Heart left ventricle (tissue), 16 donors: ENCODE results near the gene RNF38. TPM values are rescaled to one million over a fixed set of nuclear protein-coding genes. Genes with fewer than 3 reads are reported as not detected.

Experiments used
- ATAC-seq, 4 donors: fragments of 200-7000 bp; cut with Tn5 transposase; one replicate each; pipeline ENCODE4 v1.9.1; 2020 to 2022; ENCODE audit warnings: moderate library complexity in 4 of 4, mild to moderate bottlenecking in 3 of 4, moderate number of reproducible peaks in 1 of 4
- DNase-seq, 5 donors: peaks; one replicate each; pipeline ENCODE4 v3.0.0-alpha.2; 2020
- H3K27ac ChIP-seq, 12 donors: fragments of 200-600 bp; sonication (generic) in 4 of 12; one replicate each; pipeline versions ENCODE4 v1.5.0 to v1.8.0; 2016 to 2022; ENCODE audit warnings: mild to moderate bottlenecking in 2 of 12
- H3K27me3 ChIP-seq, 9 donors: fragments of 200-600 bp; sonication (generic) in 2 of 9; one replicate each; pipeline versions ENCODE4 v1.5.1 to v1.8.0; 2016 to 2022; ENCODE audit warnings: mild to moderate bottlenecking in 3 of 9
- H3K36me3 ChIP-seq, 9 donors: fragments of 200-600 bp; sonication (generic) in 2 of 9; one replicate each; pipeline versions ENCODE4 v1.5.0 to v1.8.0; 2018 to 2022; ENCODE audit warnings: mild to moderate bottlenecking in 2 of 9
- H3K4me1 ChIP-seq, 12 donors: fragments of 200-600 bp; sonication (generic) in 4 of 12; one replicate each; pipeline versions ENCODE4 v1.5.0 to v1.8.0; 2016 to 2022; ENCODE audit warnings: mild to moderate bottlenecking in 3 of 12
- H3K4me3 ChIP-seq, 12 donors: fragments of 200-600 bp; sonication (generic) in 4 of 12; one replicate each; pipeline versions ENCODE4 v1.5.0 to v1.8.0; 2017 to 2022; ENCODE audit warnings: mild to moderate bottlenecking in 9 of 12, moderate library complexity in 4 of 12
- H3K9me3 ChIP-seq, 12 donors: fragments of 200-600 bp; sonication (generic) in 4 of 12; one replicate each; pipeline versions ENCODE4 v1.5.0 to v1.8.0; 2016 to 2022; ENCODE audit warnings: mild to moderate bottlenecking in 1 of 12
- CTCF ChIP-seq, 12 donors: fragments of 200-600 bp; sonication (generic) in 4 of 12; IDR thresholded peaks; one replicate each; pipeline versions ENCODE4 v1.5.0 to v1.8.0; 2018 to 2022; ENCODE audit warnings: antibody characterized with exemption in 12 of 12, mild to moderate bottlenecking in 5 of 12
- POLR2A ChIP-seq, 2 donors: fragments of 450-650 bp; IDR thresholded peaks; one replicate each; pipeline ENCODE4 v1.6.1; 2017; ENCODE audit warnings: antibody characterized with exemption in 2 of 2, mild to moderate bottlenecking in 2 of 2, moderate library complexity in 2 of 2
- WGBS, 4 donors: extraction: QIAGEN DNeasy Blood & Tissue Kit in 2 of 4; methylation state at CpG; one replicate each; pipeline versions ENCODE4 v1.1.5 to v1.1.7; 2013 to 2018; 5-methylcytosine and 5-hydroxymethylcytosine counted together
- intact Hi-C, 10 donors: fragments of 100-400 bp; cut with DNase I; formaldehyde crosslinking; loops; one replicate each; pipeline versions ENCODE4 v1.11.1 to v1.14.2; 2022
- polyA plus RNA-seq, 2 donors: library from polyadenylated mRNA; stranded (reverse); fragments of 200-250 nt; gene quantifications; one replicate each; pipeline ENCODE4 v1.2.3, GENCODE V29; 2013
- total RNA-seq, 9 donors: library from RNA; depleted of rRNA in 2 of 9; stranded (reverse); fragments of >200 nt in 2 of 9; fragmentation: NEBNext Ultra II Directional in 3 of 9; extraction: Animal tissue kit (Norgen Biotek cat#: 25700) in 3 of 9; gene quantifications; one replicate each; pipeline versions ENCODE4 v1.1.0 to v1.2.4, GENCODE V29; 2016 to 2023
- donor health status: ischemic (EF 13 %, LVEDD 7.1; RV severe dilation, severe dysfunction).
- donor health status: healthy with polysubstance abuse.
- donor health status: DM: no; HTN: yes; CAD: no.
- donor health status: DM: no; HTN: no; CAD: no.
- donor health status: ischemic (EF 25% LVEDD 6.9; RV normal size, moderate dysfunction).
- donor health status: ischemic (EF 25% LVEDD 5.7; RV mildly dilated, moderate dysfunction).
- donor health status: healthy.
- donor health status: DM: yes; HTN: yes; CAD: no.
- donor health status: ischemic (EF 35%, LVEDD 5.7; RV mildly dilated, moderate dysfunction).
- donor health status: nonischemic (EF 11% LVEDD 7.7; RV severe dilation, severe dysfunction).
- donor health status: DM: yes; HTN: yes; CAD: no.
- donor health status: PGD.
- donor health status: ischemic (EF 29% LVEDD 5.4; RV normal size, mild dysfunction).
- donor health status: nonischemic (EF 23%, LVEDD 6.1; RV moderate dilation, normal function).

Gene RNF38
- total and polyA plus RNA-seq, 11 donors, result 6.0 to 49.0 (median 30.2) TPM

DNA sequence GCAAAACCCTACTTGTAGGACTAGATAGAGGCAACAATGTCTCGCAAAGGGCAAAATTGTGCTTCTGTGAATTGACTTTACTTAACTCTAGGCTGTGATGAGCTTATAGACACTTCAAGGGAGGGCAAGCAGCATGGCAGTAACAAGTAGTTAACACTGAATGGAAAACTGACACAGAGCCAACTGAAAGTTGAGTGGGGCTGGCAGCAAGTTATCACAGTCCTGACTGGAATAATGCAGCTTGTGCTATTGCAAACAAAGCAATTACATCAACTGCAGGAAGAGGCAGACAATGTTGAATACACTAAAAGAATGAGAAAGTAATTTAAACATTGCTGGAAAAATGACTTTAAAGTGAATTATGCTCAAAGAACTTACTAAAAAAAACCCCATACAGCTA is 62.2 kb downstream of the RNF38 start:
- peaks cover 0 to 91% (median 86%) of the 10 kb centered on the region in 9 donors for H3K36me3 ChIP-seq
- 51 to 65% (median 59%) methylated on average over 1 of the region's 1 CpG for WGBS, 4 donors
- ATAC-seq, result peak; percentile 94 to 96 (median 96)
- no peak overlapping the region for H3K4me3 ChIP-seq
- H3K9me3 ChIP-seq, result no peaks in the 10 kb centered on the region
- peak in 4 of 5 donors; percentile 58 to 70 (median 60) for DNase-seq
- peak overlapping the region in 10 of 12 donors; percentile 6 to 74 (median 41) for H3K27ac ChIP-seq
- intact Hi-C loops, result loop anchor here in 3 of 10 donors (10.0 kb wide), 3 partner anchors 143 to 243 kb away; partner anchors contain the start of gene CLTA (in 1 of the 3)
- H3K27me3 ChIP-seq, result no peaks in the 10 kb centered on the region
- no peak for TF ChIP-seq CTCF (IDR thresholded peaks at IDR 0.05)
- no peak for TF ChIP-seq POLR2A (IDR thresholded peaks at IDR 0.05)
- peaks cover 0 to 16% (median 4%) of the 10 kb centered on the region in 12 donors for H3K4me1 ChIP-seq

DNA sequence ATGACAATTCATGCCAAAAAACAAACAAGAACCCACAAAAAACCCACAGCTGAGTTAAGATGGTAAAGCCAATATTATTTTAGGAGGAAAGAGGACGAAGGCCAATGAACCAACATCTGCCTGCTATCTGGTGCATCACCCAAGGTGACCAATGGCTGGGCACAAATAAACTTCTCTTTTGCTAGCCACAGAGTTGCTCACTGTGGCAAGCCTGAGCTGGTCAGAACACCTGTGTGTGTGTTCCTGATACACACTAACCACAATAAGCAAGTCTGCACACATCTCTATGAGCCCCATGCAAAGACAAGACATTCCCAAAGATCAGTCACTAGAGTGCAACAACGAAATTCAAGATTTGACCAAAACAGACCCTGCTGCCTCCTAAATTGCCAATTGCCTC is 63.1 kb downstream of the RNF38 start:
- Histone ChIP-seq H3K9me3 (no peaks in the 10 kb centered on the region), H3K4me3 (no peak overlapping the region), H3K4me1 (peaks cover 0 to 16% (median 4%) of the 10 kb centered on the region in 12 donors), H3K27me3 (no peaks in the 10 kb centered on the region), H3K36me3 (peaks cover 0 to 82% (median 77%) of the 10 kb centered on the region in 9 donors), H3K27ac (no peak overlapping the region)
- WGBS, 4 donors, result 92 to 98% (median 94%) methylated on average over 2 of the region's 2 CpGs
- intact Hi-C loops, result loop anchor here in 3 of 10 donors (10.0 kb wide), 3 partner anchors 142 to 242 kb away; partner anchors contain the start of gene CLTA (in 1 of the 3)
- ATAC-seq (no peak), DNase-seq (no peak)
- TF ChIP-seq CTCF (IDR thresholded peaks at IDR 0.05) (no peak), POLR2A (IDR thresholded peaks at IDR 0.05) (no peak)

DNA sequence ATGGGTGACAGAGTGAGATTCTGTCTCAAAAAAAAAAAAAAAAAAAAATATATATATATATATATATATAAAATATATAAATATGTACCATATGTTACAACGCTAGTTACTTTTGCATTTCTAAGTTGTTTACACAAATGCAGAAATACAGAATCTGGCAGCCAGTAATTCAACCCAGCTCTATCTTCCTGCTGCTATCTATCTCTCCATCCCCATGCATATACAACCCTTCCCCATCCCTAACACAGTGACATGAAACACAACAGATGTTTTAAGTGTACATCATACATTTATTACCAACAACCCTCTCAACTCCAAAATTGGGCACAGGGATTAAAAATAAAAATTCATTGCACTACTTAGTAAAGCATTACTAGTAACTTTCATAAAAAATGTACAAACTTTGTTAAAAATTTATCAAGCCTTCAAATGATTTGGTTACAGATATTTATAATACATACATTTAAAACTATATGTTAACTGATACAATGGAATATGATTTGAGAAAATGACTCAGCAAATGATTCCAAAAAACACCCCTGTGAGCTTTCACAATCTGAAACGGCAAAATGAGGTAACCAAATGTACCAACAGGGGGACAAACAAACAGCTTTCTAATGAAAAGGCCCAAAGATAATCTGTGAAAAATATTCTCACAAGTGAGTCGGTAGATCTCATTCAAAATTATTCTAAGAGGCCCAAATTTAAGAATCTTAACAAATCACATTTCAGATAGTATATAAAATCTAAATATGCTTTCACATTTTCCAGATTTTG is 63.8 kb downstream of the RNF38 start:
- Histone ChIP-seq H3K4me3 (no peak overlapping the region), H3K36me3 (peaks cover 0 to 75% (median 70%) of the 10 kb centered on the region in 9 donors), H3K9me3 (no peaks in the 10 kb centered on the region), H3K27ac (no peak overlapping the region), H3K27me3 (no peaks in the 10 kb centered on the region), H3K4me1 (peaks cover 0 to 16% (median 4%) of the 10 kb centered on the region in 12 donors)
- DNase-seq (no peak), ATAC-seq (no peak)
- no peak for TF ChIP-seq POLR2A (IDR thresholded peaks at IDR 0.05)
- no peak for TF ChIP-seq CTCF (IDR thresholded peaks at IDR 0.05)
- 83 to 87% (median 85%) methylated on average over 3 of the region's 3 CpGs for WGBS, 4 donors
- intact Hi-C loops, result loop anchor here in 3 of 10 donors (10.0 kb wide), 3 partner anchors 142 to 242 kb away; partner anchors contain the start of gene CLTA (in 1 of the 3)

- TF ChIP-seq POLR2A (IDR thresholded peaks at IDR 0.05) (no peak), CTCF (IDR thresholded peaks at IDR 0.05) (no peak)
- Histone ChIP-seq H3K27ac (no peak overlapping the region), H3K36me3 (peaks cover 0 to 33% (median 27%) of the 10 kb centered on the region in 9 donors), H3K4me1 (peaks cover 0 to 5% (median 1%) of the 10 kb centered on the region in 12 donors), H3K9me3 (no peaks in the 10 kb centered on the region), H3K4me3 (no peak overlapping the region), H3K27me3 (no peaks in the 10 kb centered on the region)
- 67 to 78% (median 72%) methylated on average over 2 of the region's 2 CpGs for WGBS, 4 donors
- intact Hi-C loops, result loop anchor here in 3 of 10 donors (5.0 to 10.0 kb wide), 4 partner anchors 137 to 237 kb away; partner anchors contain the start of gene CLTA (in 2 of the 3)
- DNase-seq (no peak), ATAC-seq (no peak)
Observed at GRCh38 chr9:36332006-36332405, 68.1 kb downstream of the RNF38 start.
